ENCODE data around the gene CA10.

GRCh38 chr17:51734462-51734861, 424.1 kb downstream of the CA10 start:
- TF ChIP-seq POLR2AphosphoS5 (IDR thresholded peaks at IDR 0.05) (no peak), CTCF (IDR thresholded peaks at IDR 0.05) (peak in 2 of 5 experiments; percentile 8 to 37)

Measured in transverse colon (tissue), 4 donors.